HUES48 (cell line): ENCODE measurements around the gene UNC13D.
A peak's percentile ranks its signal among the peaks of the same experiment; 100 is the strongest.
"Not testable (repeated sequence)": the region's sequence is repeated elsewhere in the genome, so short reads cannot be mapped to it uniquely, and the experiment has no call there.

Source experiments
- H3K27ac ChIP-seq: one replicate; pipeline ENCODE4 v1.7.0; 2013; ENCODE audit warnings: low read depth, low read length, inconsistent platforms
- H3K27me3 ChIP-seq: 2 replicates; pipeline ENCODE4 v1.6.1; 2013; ENCODE audit warnings: mild to moderate bottlenecking, low read length; ENCODE audit not compliant: control insufficient read depth, insufficient read depth
- H3K36me3 ChIP-seq: 2 replicates; pipeline ENCODE4 v1.6.1; 2013; ENCODE audit warnings: low read length; ENCODE audit not compliant: control insufficient read depth, insufficient read depth
- H3K4me1 ChIP-seq: 2 replicates; pipeline ENCODE4 v1.6.1; 2013; ENCODE audit warnings: mild to moderate bottlenecking, low read length; ENCODE audit not compliant: control insufficient read depth, insufficient read depth
- H3K4me3 ChIP-seq: 2 replicates; pipeline ENCODE4 v1.5.1; 2013; ENCODE audit warnings: mild to moderate bottlenecking, low read depth, low read length
- H3K9ac ChIP-seq: 2 replicates; pipeline ENCODE4 v1.6.1; 2013; ENCODE audit warnings: mild to moderate bottlenecking, low read depth, low read length, moderate library complexity
- H3K9me3 ChIP-seq: 2 replicates; pipeline ENCODE4 v1.6.1; 2013; ENCODE audit warnings: low read length; ENCODE audit not compliant: control insufficient read depth, insufficient read depth

The UNC13D gene

GRCh38 chr17:75856062-75856756, 12.0 kb upstream of the UNC13D start:
- H3K4me1 ChIP-seq = peaks cover 11% of the 10 kb centered on the region
- no peaks in the 10 kb centered on the region for H3K27me3 ChIP-seq
- H3K36me3 ChIP-seq = peaks cover 7% of the 10 kb centered on the region
- H3K9ac ChIP-seq = peak overlapping the region; percentile 84
- H3K4me3 ChIP-seq = peak overlapping the region; percentile 84
- peak overlapping the region; percentile 100 for H3K27ac ChIP-seq
- H3K9me3 ChIP-seq = no peaks in the 10 kb centered on the region

- Histone ChIP-seq H3K36me3 (peaks cover 14% of the 10 kb centered on the region), H3K9me3 (no peaks in the 10 kb centered on the region), H3K9ac (peak within 1 kb of the TSS; percentile 84), H3K4me3 (peak within 1 kb of the TSS; percentile 84), H3K27ac (peak within 1 kb of the TSS; percentile 100), H3K27me3 (no peaks in the 10 kb centered on the region), H3K4me1 (peaks cover 11% of the 10 kb centered on the region)
Measured at GRCh38 chr17:75855310-75856061, 11.3 kb upstream of the UNC13D start, which contains the start of gene WBP2. TSS of gene WBP2 (minus strand) at chr17:75855335. CDS start at chr17:75855297, 38 bp downstream.

GRCh38 chr17:75854881-75855309, 10.7 kb upstream of the UNC13D start:
- Histone ChIP-seq H3K9ac (0 out of 2 replicates have a peak overlapping the region, but pooled peaks have one; percentile 20), H3K27me3 (no peaks in the 10 kb centered on the region), H3K9me3 (no peaks in the 10 kb centered on the region), H3K36me3 (peaks cover 17% of the 10 kb centered on the region), H3K27ac (peak overlapping the region; percentile 78), H3K4me1 (peaks cover 11% of the 10 kb centered on the region), H3K4me3 (peak overlapping the region; percentile 74)

GRCh38 chr17:75854101-75854748, 10.0 kb upstream of the UNC13D start:
- Histone ChIP-seq H3K9me3 (no peaks in the 10 kb centered on the region), H3K4me1 (peaks cover 11% of the 10 kb centered on the region), H3K27ac (peak overlapping the region; percentile 78), H3K36me3 (peaks cover 24% of the 10 kb centered on the region), H3K4me3 (peak overlapping the region; percentile 74), H3K27me3 (no peaks in the 10 kb centered on the region), H3K9ac (0 out of 2 replicates have a peak overlapping the region, but pooled peaks have one; percentile 20)

- Histone ChIP-seq H3K36me3 (peaks cover 27% of the 10 kb centered on the region), H3K27me3 (no peaks in the 10 kb centered on the region), H3K4me1 (peaks cover 11% of the 10 kb centered on the region), H3K4me3 (no peak overlapping the region), H3K9me3 (no peaks in the 10 kb centered on the region), H3K9ac (no peak overlapping the region), H3K27ac (peak overlapping the region; percentile 26)
Measured at GRCh38 chr17:75853433-75853832, 9.2 kb upstream of the UNC13D start.

- not testable (repeated sequence) for H3K27me3 ChIP-seq, H3K27ac ChIP-seq, H3K4me3 ChIP-seq, H3K9ac ChIP-seq, H3K9me3 ChIP-seq
- Histone ChIP-seq H3K36me3 (peaks cover 45% of the 10 kb centered on the region), H3K4me1 (peaks cover 11% of the 10 kb centered on the region)
Measured at GRCh38 chr17:75851693-75851991, 7.4 kb upstream of the UNC13D start.

- Histone ChIP-seq H3K27ac (no peak overlapping the region), H3K4me1 (peaks cover 8% of the 10 kb centered on the region), H3K27me3 (no peaks in the 10 kb centered on the region), H3K9ac (no peak overlapping the region), H3K36me3 (peaks cover 49% of the 10 kb centered on the region), H3K4me3 (no peak overlapping the region), H3K9me3 (no peaks in the 10 kb centered on the region)
Measured at GRCh38 chr17:75850928-75851692, 6.9 kb upstream of the UNC13D start.

GRCh38 chr17:75849724-75850123, 5.5 kb upstream of the UNC13D start:
- Histone ChIP-seq H3K27me3 (no peaks in the 10 kb centered on the region), H3K9ac (no peak overlapping the region), H3K27ac (no peak overlapping the region), H3K4me1 (peaks cover 15% of the 10 kb centered on the region), H3K4me3 (no peak overlapping the region), H3K9me3 (no peaks in the 10 kb centered on the region), H3K36me3 (peaks cover 52% of the 10 kb centered on the region)

- Histone ChIP-seq H3K4me3 (no peak overlapping the region), H3K9ac (no peak overlapping the region), H3K27ac (no peak overlapping the region), H3K36me3 (peaks cover 52% of the 10 kb centered on the region), H3K4me1 (peaks cover 11% of the 10 kb centered on the region), H3K27me3 (no peaks in the 10 kb centered on the region), H3K9me3 (no peaks in the 10 kb centered on the region)
Measured at GRCh38 chr17:75849279-75849646, 5.1 kb upstream of the UNC13D start.

- Histone ChIP-seq H3K27me3 (no peaks in the 10 kb centered on the region), H3K9me3 (no peaks in the 10 kb centered on the region), H3K4me1 (peaks cover 7% of the 10 kb centered on the region; the same call in 1 of the 2 replicates), H3K9ac (no peak overlapping the region), H3K36me3 (peaks cover 52% of the 10 kb centered on the region), H3K4me3 (no peak overlapping the region), H3K27ac (peak overlapping the region; percentile 64)
Measured at GRCh38 chr17:75848523-75849278, 4.5 kb upstream of the UNC13D start.
